HL-60 (cell line): Measurements from ENCODE around the gene PTGS1.

Experiments
- CTCF ChIP-seq: IDR thresholded peaks from one replicate; pipeline ENCODE4 v1.5.1; 2011; ENCODE audit warnings: low read length, control low read depth, inconsistent platforms; ENCODE audit not compliant: insufficient read depth
- GABPA ChIP-seq: IDR thresholded peaks from 2 replicates; pipeline ENCODE4 v1.6.1; 2012; ENCODE audit warnings: low read depth
- POLR2AphosphoS5 ChIP-seq: IDR thresholded peaks from 2 replicates; pipeline ENCODE4 v1.6.1; 2012; ENCODE audit warnings: low read depth
- REST ChIP-seq: IDR thresholded peaks from 2 replicates; pipeline ENCODE4 v1.6.1; 2012; ENCODE audit warnings: low read depth; ENCODE audit not compliant: insufficient replicate concordance
- SPI1 ChIP-seq: IDR thresholded peaks from 2 replicates; pipeline ENCODE4 v1.6.1; 2012; ENCODE audit warnings: low read depth, mild to moderate bottlenecking, borderline replicate concordance

- TF ChIP-seq CTCF (no peak), GABPA (no peak), POLR2AphosphoS5 (no peak), SPI1 (no peak), REST (no peak)
These were observed 6.0 kb downstream of the PTGS1 start for GRCh38 chr9:122376796-122377195.
